HG02938 (cell line): ENCODE measurements around the gene CAPZB.
A peak's percentile ranks its signal among the peaks of the same experiment; 100 is the strongest.
"Not testable (repeated sequence)": the region's sequence is repeated elsewhere in the genome, so short reads cannot be mapped to it uniquely, and the experiment has no call there.

Experiments used
- ATAC-seq: cut with Tn5 transposase; IDR thresholded peaks from one replicate; pipeline ENCODE4 v1.9.1; 2021; ENCODE audit warnings: mild to moderate bottlenecking, moderate library complexity; ENCODE audit not compliant: unreplicated experiment

CAPZB gene

DNA sequence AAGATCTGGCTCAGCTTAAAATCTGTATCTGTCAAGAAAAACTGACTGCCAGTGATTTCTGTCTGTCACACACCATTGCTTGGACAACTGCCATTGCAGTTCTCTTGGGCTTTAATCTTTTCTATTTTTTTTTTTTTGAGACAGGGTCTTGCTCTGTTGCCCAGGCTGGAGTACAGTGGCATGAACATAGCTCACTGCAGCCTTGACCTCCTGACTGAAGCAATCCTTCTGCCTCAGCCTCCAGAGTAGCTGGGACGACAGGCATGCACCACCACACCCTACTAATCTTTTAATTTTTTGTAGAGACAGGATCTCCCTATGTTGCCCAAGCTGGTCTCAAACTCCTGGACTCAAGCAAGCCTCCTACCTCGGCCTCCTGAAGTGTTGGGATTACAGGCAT lies 14.5 kb upstream of the CAPZB start:
- not testable (repeated sequence) for ATAC-seq

DNA sequence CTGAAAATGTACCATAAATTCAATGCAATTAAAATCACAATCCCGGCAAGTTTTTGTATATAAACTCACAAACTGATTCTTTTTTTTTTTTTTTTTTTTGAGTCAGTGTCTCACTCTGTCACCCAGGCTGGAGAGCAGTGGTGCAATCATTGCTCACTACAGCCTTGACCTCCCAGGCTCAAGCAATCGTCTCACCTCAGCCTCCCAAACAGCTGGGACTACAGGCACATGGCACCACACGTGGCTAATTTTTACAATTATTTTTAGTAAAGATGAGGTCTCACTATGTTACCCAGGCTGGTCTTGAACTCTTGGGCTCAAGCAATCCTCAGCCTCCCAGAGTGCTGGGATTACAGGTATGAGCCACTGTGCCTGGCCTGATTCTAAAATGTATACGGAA lies 12.1 kb upstream of the CAPZB start:
- ATAC-seq, result not testable (repeated sequence)

DNA sequence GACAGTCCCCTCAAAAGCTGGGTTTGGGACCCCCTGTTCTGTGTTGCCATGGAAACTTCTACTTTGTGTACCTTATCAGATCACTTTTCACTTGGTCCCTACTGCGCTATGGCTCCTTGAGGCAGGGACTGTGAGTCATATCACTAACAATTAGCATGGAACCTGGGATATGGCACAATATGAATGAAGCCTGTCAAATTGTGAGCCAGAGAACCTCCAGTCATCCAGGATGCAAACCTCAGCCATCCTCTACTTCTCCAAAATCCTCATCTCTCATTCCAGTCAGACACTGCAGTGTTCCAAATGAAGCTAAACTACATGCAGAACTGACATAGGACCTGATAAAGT lies 11.2 kb upstream of the CAPZB start:
- ATAC-seq, result no peak

DNA sequence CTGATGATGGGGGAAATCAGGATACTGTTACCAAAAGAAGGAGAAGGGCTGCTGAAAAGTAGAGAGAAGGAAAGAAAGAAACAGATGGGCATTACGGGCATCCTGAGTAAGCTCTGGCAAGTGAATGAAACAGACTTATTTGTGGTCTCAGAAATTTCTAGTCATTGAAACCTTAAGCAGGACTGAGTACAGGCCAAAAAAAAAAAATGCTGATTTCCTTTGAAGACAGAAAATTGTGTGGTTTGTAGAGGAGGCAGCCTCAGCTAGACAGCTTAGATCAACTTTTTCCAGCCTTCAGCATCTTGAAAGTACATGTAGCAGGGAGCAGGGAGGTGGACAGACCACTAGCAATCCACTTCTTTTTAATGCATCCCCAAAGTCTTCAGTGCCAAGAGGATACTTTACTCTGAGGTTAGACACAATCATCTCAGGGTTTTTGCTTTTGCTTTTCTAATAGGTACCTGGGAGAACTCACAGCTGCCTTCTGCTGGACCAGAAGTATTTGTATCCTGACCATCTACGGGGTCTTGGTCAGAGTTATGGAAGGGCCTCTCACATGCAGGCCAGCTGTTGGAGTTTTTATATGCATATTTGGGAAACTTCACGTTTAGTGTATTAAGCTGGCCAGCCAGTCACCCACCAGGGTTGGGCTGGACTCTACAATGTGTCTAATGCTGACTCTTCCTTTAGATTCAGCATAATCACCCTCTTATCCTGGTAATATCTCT lies 10.6 kb upstream of the CAPZB start:
- ATAC-seq, result no peak

DNA sequence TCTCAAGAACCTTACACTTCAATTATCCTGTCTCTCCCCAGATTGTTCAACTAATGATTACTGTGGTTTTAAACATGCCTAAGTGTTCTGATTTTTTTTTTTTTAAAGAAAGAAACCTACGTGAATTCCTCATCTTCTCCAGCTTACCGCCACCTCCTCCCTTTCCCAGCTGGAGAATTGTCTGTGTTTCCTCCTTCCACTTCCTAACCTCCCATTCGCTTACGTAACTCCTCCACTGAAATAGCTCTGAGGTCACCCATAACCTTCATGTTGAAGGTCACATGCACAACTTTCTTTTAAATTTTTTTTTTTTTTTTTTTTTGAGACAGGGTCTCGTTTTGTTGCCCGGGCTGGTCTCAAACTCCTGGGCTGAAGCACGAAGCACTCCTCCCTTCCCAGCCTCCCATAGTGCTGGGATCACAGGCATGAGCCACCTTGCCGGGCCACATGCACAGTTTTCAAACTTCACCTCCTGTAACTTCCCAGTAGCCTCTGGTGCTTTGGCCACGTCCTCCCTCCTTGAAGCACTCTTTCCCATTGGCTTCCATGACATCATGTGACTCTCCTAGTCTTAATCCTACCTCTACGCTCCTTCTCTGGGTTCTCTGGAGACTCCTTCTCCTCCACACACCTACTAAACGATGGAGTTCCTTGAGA lies 9.8 kb upstream of the CAPZB start:
- no peak for ATAC-seq

DNA sequence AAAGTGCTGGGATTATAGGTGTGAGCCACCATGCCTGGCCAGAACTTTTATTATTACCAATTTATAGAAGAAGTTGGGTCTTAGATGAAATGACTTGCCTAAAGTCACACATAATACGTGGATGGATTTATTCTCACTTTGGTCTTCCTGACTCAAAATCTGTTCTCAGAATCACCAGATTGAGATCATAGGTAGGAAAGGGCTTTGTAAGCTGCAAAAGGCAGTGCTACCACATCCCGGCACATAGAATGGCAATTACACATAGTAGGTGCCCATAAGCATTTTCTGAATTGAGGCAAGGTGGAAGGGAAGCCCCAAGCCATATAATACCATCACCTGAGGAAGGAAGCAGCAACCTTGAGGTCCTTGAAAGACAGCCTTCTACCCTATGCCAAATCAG lies 8.2 kb upstream of the CAPZB start:
- ATAC-seq, result no peak

DNA sequence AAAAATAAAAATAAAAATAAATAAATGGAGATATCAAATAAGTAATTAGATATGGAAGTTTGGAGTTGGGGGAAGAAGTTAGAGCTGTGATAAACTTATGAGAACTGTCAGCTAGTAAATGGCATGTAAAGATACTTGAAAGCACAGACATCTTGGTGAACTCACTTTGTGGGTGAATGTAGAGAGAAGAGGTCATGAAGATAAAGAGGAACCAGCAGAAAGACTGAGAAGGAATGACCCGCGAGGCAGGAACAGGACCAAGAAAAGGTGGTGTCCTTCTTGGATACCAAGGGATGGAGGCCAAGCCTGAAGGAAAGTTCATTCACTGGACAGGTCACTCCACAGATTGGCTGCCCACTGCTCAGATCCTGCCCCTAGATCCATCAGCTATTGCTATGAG lies 4.7 kb upstream of the CAPZB start:
- ATAC-seq, result no peak

DNA sequence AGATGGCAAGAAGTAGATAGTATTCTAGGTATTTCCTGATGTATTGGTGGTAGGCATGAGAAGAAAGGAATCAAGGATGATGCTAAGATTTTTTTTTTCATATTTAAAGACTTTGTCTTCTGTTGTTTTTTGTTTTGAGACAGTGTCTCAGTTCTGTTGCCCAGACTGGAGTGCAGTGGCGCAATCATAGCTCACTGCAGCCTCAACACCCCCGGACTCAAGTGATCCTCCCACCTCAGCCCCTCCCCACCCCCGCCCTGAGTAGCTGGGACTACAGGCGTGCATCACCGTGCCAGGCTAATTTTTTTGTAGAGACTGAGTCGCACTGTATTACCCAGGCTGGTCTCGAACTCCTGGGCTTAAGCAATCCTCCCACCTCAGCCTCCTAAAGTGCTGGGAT lies 2.8 kb upstream of the CAPZB start:
- ATAC-seq, result no peak

DNA sequence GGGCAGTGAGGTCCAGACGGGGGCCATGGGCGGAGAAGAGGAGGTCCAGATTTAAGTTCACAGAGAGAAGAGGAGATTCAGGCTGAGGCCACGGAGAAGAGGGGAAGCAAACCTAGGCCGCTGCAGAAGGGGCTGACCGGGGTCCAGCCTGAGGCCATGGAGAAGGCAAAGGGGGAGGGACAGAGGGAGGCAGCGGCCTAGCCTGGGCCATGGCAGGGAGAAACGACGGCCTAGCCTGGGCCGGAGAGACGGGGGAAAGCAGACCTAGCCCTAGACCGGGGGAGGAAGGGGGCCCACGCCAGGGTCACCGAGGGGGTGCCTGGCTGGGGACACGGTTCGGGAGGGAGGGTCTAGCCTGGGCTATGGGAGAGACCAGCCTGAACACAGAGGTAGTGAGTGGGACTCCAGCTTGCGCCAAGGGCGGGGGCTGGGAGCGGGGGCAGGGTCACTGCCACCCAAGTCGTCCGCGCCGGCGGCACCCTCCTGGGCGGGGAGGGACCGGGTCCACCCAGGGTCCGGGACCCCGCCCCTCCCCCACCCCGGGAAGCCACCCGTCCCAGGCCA lies 459 bp downstream of the CAPZB start:
- ATAC-seq, result peak; percentile 21

DNA sequence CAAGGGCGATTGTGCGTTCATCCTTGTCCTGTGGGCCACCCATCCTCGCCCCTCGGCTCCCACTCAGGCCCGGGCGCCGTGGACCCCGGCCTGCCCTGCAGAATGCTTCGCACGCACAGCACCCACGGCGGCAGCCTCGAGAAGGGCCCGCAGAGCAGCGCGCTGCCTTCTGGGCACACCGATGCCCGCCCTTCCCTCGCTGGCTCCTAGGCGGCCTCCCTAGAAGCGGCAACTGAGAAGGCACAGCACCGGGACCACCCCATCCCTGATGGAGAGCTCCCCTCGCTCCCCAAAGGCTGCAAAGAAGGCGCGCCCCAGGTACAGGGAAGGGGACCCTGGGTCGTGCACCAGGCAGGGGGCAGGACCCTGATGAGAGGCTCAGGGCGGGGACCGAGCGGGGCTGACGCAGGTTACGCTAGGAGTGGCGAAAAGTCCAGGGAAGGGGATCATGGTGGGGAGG lies 971 bp downstream of the CAPZB start:
- no peak for ATAC-seq

DNA sequence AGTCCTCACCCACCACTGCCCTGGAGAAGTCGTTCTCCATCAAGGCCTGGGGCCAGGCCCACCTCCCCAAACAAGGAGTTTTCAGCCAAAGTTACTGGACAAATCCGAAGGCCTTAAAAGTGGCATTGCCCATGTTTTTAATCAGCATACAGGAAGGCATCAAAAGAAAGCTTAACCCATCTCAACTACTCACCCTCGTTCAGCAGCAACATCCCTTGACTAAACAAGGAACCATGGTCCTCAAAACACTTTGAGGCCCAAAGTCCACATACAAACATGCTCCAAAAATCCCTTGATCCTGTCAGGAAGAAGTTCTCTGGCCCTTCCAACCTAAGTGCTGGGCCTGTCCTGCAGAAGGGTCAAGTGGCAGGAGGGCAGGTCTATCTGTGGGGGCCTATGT lies 1.6 kb downstream of the CAPZB start:
- ATAC-seq, result no peak

DNA sequence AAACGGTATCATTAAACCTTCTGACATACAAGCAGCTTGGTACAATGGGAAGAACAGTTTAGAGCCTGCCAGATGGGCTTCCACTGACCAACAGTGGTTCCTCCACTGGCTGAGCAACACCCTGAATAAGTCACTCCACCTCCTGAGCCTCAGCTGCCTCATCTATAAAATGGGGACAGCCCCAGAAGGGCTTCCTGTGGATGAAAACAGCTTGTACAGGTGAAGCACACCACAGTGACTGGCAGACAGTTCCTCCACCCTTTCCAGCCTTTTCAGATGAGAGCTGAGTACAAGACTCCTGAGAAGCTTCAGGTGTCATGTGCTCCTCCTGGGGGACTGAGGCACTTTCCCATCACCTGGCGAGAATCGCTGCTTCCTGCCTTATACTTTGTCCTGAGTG lies 2.1 kb downstream of the CAPZB start:
- ATAC-seq, result no peak

DNA sequence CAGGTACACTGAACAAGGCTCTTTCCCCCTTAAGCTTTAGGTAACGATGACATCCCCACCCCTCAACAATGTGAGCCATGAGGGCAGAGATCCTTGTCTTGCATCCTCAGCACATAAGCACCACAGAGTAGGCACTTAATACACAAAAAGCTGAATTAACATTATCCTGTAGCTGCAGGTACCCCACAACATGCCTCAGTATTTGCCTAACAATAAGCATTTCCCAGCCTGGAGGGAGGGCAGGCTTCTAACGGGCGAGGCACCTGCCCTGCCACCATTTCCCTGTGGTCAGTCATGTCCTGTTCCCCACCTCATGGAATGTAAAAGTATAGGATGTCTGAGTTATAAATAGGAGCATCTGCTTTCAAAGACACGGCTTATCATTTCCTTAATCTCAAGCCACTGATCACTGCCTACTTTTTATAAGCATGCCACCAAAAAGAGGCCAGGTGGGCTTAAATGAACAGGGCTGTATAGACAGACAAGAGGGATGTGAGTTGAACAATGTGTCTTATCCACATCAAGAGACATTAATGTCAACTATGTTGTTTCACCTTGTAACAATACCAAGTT lies 3.4 kb downstream of the CAPZB start:
- ATAC-seq, result no peak

DNA sequence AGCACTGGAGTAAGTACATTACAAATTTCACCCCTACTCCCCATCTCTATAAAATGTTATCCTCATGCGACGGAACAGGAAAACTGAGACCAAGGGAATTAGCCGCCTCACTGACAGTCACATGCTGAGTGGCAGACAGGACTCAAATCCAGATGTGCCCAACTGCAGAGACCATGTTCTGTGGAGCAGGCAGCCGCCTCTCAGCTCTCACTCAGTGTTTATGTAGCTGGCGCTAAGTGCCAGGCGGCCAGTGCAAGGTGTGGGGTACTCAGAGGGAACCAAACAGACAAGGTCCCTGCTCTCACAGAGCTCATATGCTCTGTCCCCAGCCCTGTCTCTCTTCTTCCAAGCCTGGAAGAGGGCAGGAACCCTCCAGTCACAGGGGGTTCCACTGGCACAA lies 5.1 kb downstream of the CAPZB start:
- no peak for ATAC-seq

DNA sequence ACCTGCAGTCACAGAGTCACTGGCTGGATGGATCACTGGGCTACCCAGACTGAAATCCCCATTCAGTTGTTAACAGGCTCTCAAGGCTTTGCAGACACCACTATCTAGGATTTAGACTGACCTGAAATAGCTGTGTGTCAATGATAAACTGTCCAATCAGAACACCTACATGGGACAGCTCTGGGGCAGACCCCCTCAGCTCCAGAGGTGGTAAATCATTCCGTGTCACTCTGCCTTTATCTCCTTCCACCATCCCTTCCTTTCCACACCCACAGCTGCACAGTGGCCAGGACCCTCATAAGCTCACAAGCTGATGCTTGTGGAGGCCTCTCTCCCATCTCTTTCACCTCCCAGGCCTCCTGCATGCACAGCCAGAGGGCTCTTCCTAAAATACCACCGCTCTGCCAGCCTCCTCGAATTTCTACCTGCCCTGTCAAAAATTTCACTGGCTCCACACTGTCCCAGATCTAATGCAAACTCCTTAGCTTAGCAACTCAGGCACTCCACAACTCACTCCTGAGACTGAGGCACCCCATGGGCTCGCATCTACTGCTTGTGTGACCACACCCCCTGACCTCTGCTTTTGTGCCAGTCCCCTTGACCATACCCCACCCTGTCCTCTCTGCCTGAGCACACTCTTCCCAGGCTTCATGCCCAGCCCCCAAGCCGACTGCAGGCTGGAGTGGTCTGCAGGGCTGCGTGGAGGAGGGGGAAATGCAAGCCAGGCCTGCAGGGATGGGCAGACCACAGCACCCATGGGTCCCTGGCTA lies 5.8 kb downstream of the CAPZB start:
- no peak for ATAC-seq

DNA sequence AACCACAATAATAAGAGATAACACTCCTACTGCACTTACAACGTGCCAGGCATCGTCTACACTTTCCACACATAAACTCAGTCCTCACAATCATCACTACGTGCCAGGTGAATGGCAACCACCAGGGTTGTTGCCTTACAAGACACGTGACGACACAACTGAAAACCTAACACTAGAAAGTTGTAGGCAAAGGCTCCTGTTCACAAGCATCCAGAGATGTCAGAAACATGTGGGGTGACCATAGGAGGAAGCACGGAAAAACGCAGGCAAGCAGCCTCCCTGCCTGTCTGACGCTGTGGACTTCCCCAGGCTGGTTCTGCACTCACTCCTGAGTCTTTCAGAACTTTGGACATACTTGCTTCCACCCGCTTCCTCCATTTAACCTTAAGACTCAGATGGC lies 7.0 kb downstream of the CAPZB start:
- no peak for ATAC-seq

DNA sequence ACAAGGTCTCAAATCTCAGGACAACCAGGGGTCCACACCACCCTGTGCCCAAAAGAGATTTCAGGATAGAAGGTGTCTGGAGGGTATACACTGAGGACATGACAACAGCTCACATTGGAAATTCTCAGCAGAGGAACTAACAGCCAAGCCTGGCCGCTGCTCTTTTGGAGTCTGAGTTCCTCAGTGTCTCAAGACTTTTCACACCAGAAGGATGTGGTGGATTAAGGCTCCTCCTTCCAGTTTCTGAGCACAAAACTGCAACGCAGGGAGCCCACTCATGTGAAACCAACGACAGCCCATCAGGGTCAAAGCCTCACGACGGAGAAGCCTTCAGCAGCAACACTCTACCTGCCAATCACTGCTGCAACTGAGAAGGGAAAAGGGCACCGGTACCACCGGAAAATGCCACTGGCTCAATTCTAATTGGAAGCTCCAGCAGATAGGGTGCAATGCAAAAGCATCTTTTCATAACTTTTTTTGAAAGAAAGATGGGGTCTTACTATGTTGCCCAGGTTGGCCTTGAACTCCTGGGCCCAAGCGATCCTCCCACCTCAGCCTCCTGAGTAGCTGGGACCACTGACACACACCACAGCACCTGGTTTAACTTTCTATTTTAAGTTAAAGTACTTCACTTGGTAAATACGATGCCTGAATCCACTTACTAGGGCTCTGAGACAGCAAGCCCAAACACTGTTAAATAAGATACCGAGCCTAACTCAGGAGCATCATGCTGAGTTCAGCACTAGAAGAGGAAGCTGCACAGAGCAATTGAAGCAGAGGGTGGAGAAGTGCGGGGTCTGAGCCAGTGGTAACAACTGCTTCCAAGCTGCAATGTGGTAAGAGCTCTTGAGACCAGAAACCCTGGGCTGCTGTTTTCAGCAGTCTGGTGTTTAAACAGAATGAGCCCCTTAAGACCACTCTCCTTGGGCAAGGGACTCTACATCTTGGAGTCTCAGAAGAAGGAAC lies 7.8 kb downstream of the CAPZB start:
- peak; percentile 55 for ATAC-seq

DNA sequence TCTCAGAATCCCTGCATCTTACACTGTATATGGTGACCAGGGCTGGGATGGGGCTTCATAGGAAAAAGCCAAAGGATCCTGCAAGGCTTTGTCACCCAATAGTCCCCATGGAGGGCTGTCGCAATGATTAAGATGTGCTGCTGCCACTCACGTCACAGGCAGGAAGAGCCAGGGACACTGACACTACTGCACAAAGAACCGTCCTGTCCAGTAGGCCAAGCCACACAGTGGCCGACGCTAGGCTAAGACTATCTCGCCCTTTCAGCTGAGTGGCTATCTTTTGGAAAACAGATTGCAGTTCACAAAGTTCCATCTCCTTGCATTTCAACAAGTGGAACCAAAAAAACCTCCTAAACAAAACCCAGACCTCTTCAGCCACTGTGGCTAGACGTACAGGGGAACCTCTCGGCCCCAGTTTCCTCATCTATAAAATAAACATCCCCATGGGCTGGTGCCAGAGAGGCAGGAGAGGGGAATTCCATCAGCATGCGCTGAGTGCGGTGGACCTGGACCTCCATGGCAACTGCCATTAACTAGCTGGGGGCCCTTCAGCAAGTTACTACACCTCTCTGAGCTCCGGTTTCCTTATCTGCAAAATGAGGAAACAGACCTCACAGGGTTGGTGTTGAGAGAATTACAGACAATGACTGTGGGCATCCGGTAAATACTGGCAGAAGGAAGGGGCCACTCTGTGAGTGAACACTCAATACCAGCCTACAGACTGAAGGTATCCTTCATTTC lies 8.7 kb downstream of the CAPZB start:
- ATAC-seq, result peak; percentile 44

DNA sequence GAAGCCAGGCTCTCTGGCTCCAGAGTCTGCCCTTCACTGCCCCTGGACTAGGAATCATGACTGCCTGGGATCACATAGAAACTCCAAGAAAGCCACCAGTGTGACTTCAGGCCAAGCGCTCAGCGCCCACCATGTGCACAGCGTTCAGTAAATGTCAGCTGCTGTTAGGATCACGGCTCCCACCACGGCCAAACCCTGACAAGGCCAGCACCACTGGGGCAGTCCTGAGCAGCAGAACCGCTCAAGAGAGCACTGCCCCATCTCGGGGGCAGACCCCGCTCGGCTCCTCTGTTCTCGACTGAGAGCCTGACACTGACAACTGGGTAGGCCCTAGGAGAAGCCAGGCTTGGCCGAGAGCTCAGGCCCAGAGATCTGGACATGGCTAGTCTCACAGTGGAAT lies 10.0 kb downstream of the CAPZB start:
- ATAC-seq, result no peak

DNA sequence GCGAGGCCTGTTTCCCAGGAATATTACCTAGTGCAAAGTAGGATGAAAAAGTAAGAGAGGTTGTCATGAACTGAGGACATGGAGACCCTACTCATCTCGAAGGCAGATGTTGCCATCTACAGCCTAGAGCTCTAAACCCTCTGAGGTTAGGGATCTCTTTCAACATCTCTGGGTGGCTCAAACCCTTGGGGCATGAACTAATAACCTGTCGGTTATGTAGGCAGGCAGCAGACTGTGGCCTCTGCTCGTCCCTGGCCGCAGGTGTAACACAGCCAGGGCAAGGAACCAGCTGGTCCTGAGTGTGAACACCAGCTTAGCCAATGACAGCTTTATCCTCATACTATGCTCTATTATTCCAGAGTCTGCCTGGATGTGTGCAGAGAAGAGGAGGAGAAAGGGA lies 13.2 kb downstream of the CAPZB start:
- ATAC-seq, result no peak
